ENCODE measurements around the gene ZNF235. TPM values are rescaled to one million over a fixed set of nuclear protein-coding genes. Genes with fewer than 3 reads are reported as not detected.
"Not testable (repeated sequence)": the region's sequence is repeated elsewhere in the genome, so short reads cannot be mapped to it uniquely, and the experiment has no call there.

ZNF235 gene
- total RNA-seq = 1 to 10 TPM in 5 of 6 donors, under 1 TPM in 1; 0.82 to 3.7 (median 1.5) TPM
- polyA plus RNA-seq = 1 to 10 TPM; 1.5 to 1.9 TPM

DNA sequence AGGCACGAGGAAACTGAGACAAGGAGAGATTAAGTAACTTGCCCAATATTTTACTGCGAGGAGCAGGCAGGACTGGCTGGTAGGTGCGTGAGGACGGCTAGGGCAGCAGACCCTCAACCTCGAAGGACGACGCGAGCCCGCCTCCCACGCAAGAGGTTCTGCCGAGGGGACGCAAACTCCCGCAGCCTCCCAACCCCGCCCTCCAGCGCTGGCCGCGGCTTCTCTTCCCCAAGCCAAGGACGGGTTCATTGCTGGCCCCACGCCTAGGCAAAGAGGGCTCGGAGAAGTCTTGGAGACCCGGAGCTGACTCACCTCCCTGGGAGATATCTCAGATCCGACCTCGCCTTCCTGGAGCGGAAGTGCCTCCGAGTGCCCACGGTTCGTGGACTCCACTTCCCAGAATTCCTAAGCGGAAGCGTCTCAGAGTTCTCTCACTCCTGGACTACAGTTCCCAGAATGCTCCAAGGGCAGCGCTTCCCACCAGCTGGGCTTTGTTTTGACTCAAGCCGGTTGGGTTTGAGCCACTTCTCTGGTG, at the start of gene ZNF235:
Gene ZNF235 (minus strand): TSS at position 367 of the 535 bp plus-strand sequence. CDS start 1,621 bp downstream, outside the sequence.
- ATAC-seq = peak; percentile 100
- peaks cover 0 to 4% (median 0%) of the 10 kb centered on the region in 3 donors for H3K4me1 ChIP-seq
- peak within 1 kb of the TSS in 3 of 4 donors; percentile 13 to 66 (median 62) for H3K27ac ChIP-seq
- peaks cover 0 to 5% (median 0%) of the 10 kb centered on the region in 3 donors for H3K36me3 ChIP-seq
- TF ChIP-seq, protein P1, sequence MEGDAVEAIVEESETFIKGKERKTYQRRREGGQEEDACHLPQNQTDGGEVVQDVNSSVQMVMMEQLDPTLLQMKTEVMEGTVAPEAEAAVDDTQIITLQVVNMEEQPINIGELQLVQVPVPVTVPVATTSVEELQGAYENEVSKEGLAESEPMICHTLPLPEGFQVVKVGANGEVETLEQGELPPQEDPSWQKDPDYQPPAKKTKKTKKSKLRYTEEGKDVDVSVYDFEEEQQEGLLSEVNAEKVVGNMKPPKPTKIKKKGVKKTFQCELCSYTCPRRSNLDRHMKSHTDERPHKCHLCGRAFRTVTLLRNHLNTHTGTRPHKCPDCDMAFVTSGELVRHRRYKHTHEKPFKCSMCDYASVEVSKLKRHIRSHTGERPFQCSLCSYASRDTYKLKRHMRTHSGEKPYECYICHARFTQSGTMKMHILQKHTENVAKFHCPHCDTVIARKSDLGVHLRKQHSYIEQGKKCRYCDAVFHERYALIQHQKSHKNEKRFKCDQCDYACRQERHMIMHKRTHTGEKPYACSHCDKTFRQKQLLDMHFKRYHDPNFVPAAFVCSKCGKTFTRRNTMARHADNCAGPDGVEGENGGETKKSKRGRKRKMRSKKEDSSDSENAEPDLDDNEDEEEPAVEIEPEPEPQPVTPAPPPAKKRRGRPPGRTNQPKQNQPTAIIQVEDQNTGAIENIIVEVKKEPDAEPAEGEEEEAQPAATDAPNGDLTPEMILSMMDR (IDR thresholded peaks at IDR 0.05) = no peak
- intact Hi-C loops (cut with DNase I) = no loop called here
- H3K4me3 ChIP-seq = peak within 1 kb of the TSS; percentile 50 to 71 (median 56)
- peak; percentile 83 to 93 (median 92) for DNase-seq
- H3K27me3 ChIP-seq = no peaks in the 10 kb centered on the region
- FAIRE-seq = peak; percentile 92
- WGBS, 2 donors = 0 to 1% methylated on average over 31 of the region's 31 CpGs
- H3K9me3 ChIP-seq = no peaks in the 10 kb centered on the region

DNA sequence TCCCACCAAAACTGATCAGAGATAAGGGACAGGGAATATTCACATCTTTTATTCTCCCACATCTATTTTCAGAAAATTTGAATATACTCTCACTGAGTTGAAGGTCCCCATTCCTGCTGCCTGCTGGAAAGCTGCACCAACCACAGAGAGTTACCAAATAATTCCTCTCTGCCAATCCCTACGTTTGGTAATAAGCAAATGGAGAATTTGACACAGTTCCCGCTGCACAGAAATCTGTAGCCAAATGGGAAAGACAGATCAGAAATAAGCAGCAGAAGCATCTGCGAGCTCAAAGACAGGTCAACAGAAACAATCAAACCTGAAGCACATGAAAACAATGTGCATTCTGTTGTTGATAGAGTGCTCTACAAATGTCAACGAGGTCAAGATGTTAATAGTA, 41.7 kb upstream of the ZNF235 start:
- FAIRE-seq = no peak
- whole genome bisulfite sequencing, 2 donors = 87 to 91% methylated on average over 4 of the region's 4 CpGs

DNA sequence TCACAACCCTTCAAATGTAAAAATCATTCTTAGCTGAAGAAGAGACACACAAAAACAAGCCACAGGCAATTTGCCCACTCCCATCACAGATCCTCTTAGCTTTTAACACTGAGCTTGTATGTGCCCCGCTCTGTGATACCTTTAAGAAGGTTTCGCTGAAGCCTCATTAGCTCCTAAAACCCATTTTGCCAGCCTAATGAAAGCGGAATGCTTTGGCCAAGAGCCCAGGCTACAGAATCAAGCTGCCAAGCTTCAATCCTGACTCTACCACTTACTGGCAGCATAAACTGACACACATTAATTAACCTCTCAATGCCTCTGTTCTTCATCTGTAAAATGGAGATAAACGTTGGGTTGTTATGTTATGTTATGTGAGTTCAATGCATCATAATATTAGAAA, 41.1 kb upstream of the ZNF235 start:
- H3K9me3 ChIP-seq = peaks cover 0 to 7% (median 0%) of the 10 kb centered on the region in 4 donors
- WGBS, 2 donors = 91% methylated on average over 4 of the region's 4 CpGs

More for the DNA sequence above, 41.7 kb upstream of the ZNF235 start:
- peaks cover 0 to 7% (median 0%) of the 10 kb centered on the region in 4 donors for H3K9me3 ChIP-seq
- ATAC-seq (no peak), DNase-seq (no peak)
- TF ChIP-seq, protein P1 (IDR thresholded peaks at IDR 0.05) = no peak
- no peaks in the 10 kb centered on the region for H3K27me3 ChIP-seq
- H3K4me1 ChIP-seq = no peaks in the 10 kb centered on the region
- H3K36me3 ChIP-seq = no peaks in the 10 kb centered on the region
- no peak overlapping the region for H3K27ac ChIP-seq
- intact Hi-C loops (cut with DNase I) = no loop called here
- no peak overlapping the region for H3K4me3 ChIP-seq

DNA sequence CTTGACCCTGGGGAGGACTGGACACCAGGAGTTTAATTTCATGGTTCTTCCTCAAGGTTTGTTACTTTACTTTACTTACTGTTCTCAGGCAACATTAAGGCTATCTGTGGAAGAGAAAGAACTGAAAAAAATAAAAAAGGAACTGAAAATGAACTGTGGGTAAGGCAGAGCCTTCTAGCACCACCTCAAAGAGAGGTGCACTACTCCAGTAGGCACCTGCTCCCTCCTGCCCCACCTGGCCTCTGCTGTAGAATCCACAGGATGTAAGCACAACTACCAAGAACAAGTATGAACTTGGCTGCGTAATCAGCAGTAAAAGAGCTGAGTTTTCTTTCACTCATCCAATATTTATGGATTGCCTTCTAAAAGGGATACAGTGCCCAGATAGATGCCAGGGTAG, 39.4 kb upstream of the ZNF235 start:
- intact Hi-C loops (cut with DNase I) = no loop called here
- no peak for FAIRE-seq
- no peak overlapping the region for H3K27ac ChIP-seq
- no peaks in the 10 kb centered on the region for H3K27me3 ChIP-seq
- TF ChIP-seq, protein P1 (IDR thresholded peaks at IDR 0.05) = no peak
- H3K36me3 ChIP-seq = peaks cover 0 to 10% (median 4%) of the 10 kb centered on the region in 3 donors
- WGBS, 2 donors = 48 to 50% methylated on average over 1 of the region's 1 CpG
- DNase-seq = no peak
- no peaks in the 10 kb centered on the region for H3K4me1 ChIP-seq
- H3K4me3 ChIP-seq = no peak overlapping the region
- no peak for ATAC-seq
- H3K9me3 ChIP-seq = peaks cover 0 to 7% (median 0%) of the 10 kb centered on the region in 4 donors

More for the DNA sequence above, 41.1 kb upstream of the ZNF235 start:
- TF ChIP-seq, protein P1 (IDR thresholded peaks at IDR 0.05) = no peak
- Histone ChIP-seq H3K27ac (no peak overlapping the region), H3K36me3 (no peaks in the 10 kb centered on the region), H3K27me3 (no peaks in the 10 kb centered on the region), H3K4me1 (no peaks in the 10 kb centered on the region), H3K4me3 (no peak overlapping the region)
- no peak for ATAC-seq
- FAIRE-seq = no peak
- intact Hi-C loops (cut with DNase I) = no loop called here
- no peak for DNase-seq

DNA sequence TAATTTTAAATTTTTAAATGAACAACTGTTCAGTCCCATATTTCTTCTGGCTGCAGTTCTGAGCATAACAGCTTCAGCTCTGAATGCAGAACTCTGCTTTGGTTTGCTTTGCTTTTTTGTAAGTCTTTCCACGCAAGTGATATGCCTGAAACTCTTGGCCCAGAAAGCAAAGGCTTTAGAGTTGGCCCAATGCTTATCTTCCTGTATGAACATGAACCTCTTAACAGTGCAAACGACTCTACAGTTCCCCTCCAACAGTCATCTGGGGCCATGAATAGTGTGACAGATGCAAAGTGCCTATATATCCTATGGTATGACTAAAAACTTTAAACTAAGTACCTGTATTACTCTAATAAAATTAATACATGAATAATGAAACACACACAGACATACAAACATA, 37.0 kb upstream of the ZNF235 start:
- intact Hi-C loops (cut with DNase I) = no loop called here
- H3K27me3 ChIP-seq = no peaks in the 10 kb centered on the region
- WGBS, 2 donors = 90 to 92% methylated on average over 2 of the region's 2 CpGs
- no peaks in the 10 kb centered on the region for H3K4me1 ChIP-seq
- no peak overlapping the region for H3K4me3 ChIP-seq
- FAIRE-seq (no peak), DNase-seq (no peak), ATAC-seq (no peak)
- peaks cover 0 to 24% (median 12%) of the 10 kb centered on the region in 3 donors for H3K36me3 ChIP-seq
- peaks cover 0 to 4% (median 0%) of the 10 kb centered on the region in 4 donors for H3K9me3 ChIP-seq
- no peak overlapping the region for H3K27ac ChIP-seq
- TF ChIP-seq, protein P1 (IDR thresholded peaks at IDR 0.05) = no peak

DNA sequence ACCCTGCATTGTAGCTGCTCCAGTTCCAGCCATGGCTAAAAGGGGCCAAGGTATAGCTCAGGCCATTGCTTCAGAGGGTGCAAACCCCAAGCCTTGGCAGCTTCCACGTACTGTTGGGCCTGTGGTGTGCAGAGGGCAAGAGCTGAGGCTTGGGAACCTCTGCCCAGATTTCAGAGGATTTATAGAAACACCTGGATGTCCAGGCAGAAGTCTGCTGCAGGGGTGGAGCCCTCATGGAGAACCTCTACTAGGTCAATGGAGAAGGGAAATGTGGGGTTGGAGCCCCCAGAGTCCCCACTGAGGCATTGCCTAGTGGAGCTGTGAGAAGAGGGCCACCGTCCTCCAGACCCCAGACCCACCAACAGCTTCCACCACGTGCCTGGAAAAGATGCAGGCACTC, 29.8 kb upstream of the ZNF235 start:
- H3K9me3 ChIP-seq, FAIRE-seq, ATAC-seq: not testable (repeated sequence)

More for the DNA sequence above, 29.8 kb upstream of the ZNF235 start:
- intact Hi-C loops (cut with DNase I); H3K4me3 ChIP-seq; H3K27ac ChIP-seq; DNase-seq; H3K27me3 ChIP-seq; H3K4me1 ChIP-seq: not testable (repeated sequence)
- WGBS, 2 donors = 84 to 89% methylated on average over 3 of the region's 3 CpGs
- peaks cover 0 to 71% (median 46%) of the 10 kb centered on the region in 3 donors for H3K36me3 ChIP-seq

Measured in pancreas (tissue), 10 donors.